Mesenchymal stem cell (in vitro differentiated cells and primary cell): ENCODE results near the gene SNPH.
A peak's percentile ranks its signal among the peaks of the same experiment; 100 is the strongest.

ENCODE experiments used
- DNase-seq: peaks from one replicate; pipeline ENCODE4 v3.0.0-alpha.2; 2013
- H2AFZ ChIP-seq: one replicate; pipeline ENCODE4 v1.6.1; 2013; ENCODE audit warnings: low read depth, mild to moderate bottlenecking, control low read depth, inconsistent platforms, low read length, moderate library complexity
- H2AK5ac ChIP-seq: 2 replicates; pipeline ENCODE4 v1.6.1; 2013; ENCODE audit warnings: low read length, moderate library complexity, mild to moderate bottlenecking, inconsistent platforms; ENCODE audit not compliant: severe bottlenecking
- H2BK120ac ChIP-seq: one replicate; pipeline ENCODE4 v1.6.1; 2013; ENCODE audit warnings: low read depth, mild to moderate bottlenecking, inconsistent platforms, low read length, moderate library complexity
- H2BK12ac ChIP-seq, 2 experiments: one replicate each; pipeline ENCODE4 v1.6.1; 2013; ENCODE audit warnings: inconsistent platforms in 2 of 2, low read length in 2 of 2, mild to moderate bottlenecking in 2 of 2, moderate library complexity in 2 of 2, control low read depth in 1 of 2
- H2BK15ac ChIP-seq: one replicate; pipeline ENCODE4 v1.6.1; 2013; ENCODE audit warnings: mild to moderate bottlenecking, low read depth, inconsistent platforms; ENCODE audit not compliant: poor library complexity, severe bottlenecking
- H2BK5ac ChIP-seq: 2 replicates; pipeline ENCODE4 v1.6.1; 2013; ENCODE audit warnings: low read depth, mild to moderate bottlenecking, low read length, control low read depth, inconsistent platforms; ENCODE audit not compliant: poor library complexity, severe bottlenecking
- H3K14ac ChIP-seq, 2 experiments: one replicate each; pipeline ENCODE4 v1.6.1; 2013; ENCODE audit warnings: inconsistent platforms in 2 of 2, low read length in 2 of 2, control low read depth in 1 of 2, mild to moderate bottlenecking in 1 of 2, moderate library complexity in 1 of 2
- H3K18ac ChIP-seq, 2 experiments: one replicate each; pipeline ENCODE4 v1.6.1; 2013; ENCODE audit warnings: inconsistent platforms in 2 of 2, low read length in 2 of 2, control low read depth in 1 of 2, low read depth in 1 of 2, mild to moderate bottlenecking in 1 of 2
- H3K23ac ChIP-seq, 2 experiments: one replicate each; pipeline ENCODE4 v1.6.1; 2013; ENCODE audit warnings: inconsistent platforms in 2 of 2, low read length in 2 of 2, mild to moderate bottlenecking in 2 of 2, moderate library complexity in 2 of 2, control low read depth in 1 of 2
- H3K27ac ChIP-seq: 2 replicates; pipeline ENCODE4 v1.5.1; 2013; ENCODE audit warnings: mild to moderate bottlenecking, moderate library complexity, low read length, control low read depth, inconsistent platforms; ENCODE audit not compliant: poor library complexity, severe bottlenecking
- H3K27me3 ChIP-seq, 2 experiments: 2 replicates each; pipeline versions ENCODE4 v1.6.1 to v1.7.0; 2013; ENCODE audit warnings: low read length in 2 of 2, mild to moderate bottlenecking in 2 of 2, moderate library complexity in 2 of 2, control low read depth in 1 of 2, inconsistent platforms in 1 of 2; ENCODE audit not compliant: control insufficient read depth in 1 of 2, insufficient read depth in 1 of 2
- H3K36me3 ChIP-seq, 2 experiments: 2 replicates each; pipeline versions ENCODE4 v1.6.1 to v1.7.0; 2013; ENCODE audit warnings: low read length in 2 of 2, control low read depth in 1 of 2, inconsistent platforms in 1 of 2, low read depth in 1 of 2, mild to moderate bottlenecking in 1 of 2; ENCODE audit not compliant: insufficient read depth in 2 of 2, control insufficient read depth in 1 of 2
- H3K4ac ChIP-seq, 2 experiments: one replicate each; pipeline ENCODE4 v1.6.1; 2013; ENCODE audit warnings: inconsistent platforms in 2 of 2, low read length in 2 of 2, mild to moderate bottlenecking in 2 of 2, moderate library complexity in 2 of 2, control low read depth in 1 of 2, low read depth in 1 of 2
- H3K4me1 ChIP-seq: 2 replicates; pipeline ENCODE4 v1.6.1; 2013; ENCODE audit warnings: low read depth, low read length, control low read depth; ENCODE audit not compliant: control insufficient read depth, insufficient read depth
- H3K4me2 ChIP-seq: 2 replicates; pipeline ENCODE4 v1.6.1; 2013; ENCODE audit warnings: low read length, mild to moderate bottlenecking, inconsistent platforms; ENCODE audit not compliant: poor library complexity, severe bottlenecking
- H3K4me3 ChIP-seq, 2 experiments: 2 replicates each; pipeline versions ENCODE4 v1.5.1 to v1.7.0; 2013; ENCODE audit warnings: low read length in 2 of 2, mild to moderate bottlenecking in 2 of 2, control low read depth in 1 of 2, low read depth in 1 of 2; ENCODE audit not compliant: insufficient read depth in 1 of 2
- H3K79me1 ChIP-seq: replicated peaks from 2 replicates; pipeline ENCODE4 v1.6.1; 2013; ENCODE audit warnings: mild to moderate bottlenecking, control low read depth, low read length, inconsistent platforms; ENCODE audit not compliant: poor library complexity, severe bottlenecking
- H3K9ac ChIP-seq: 2 replicates; pipeline ENCODE4 v1.7.0; 2013; ENCODE audit warnings: mild to moderate bottlenecking, low read length, moderate library complexity
- H3K9me3 ChIP-seq: 2 replicates; pipeline ENCODE4 v1.7.0; 2013; ENCODE audit warnings: mild to moderate bottlenecking, low read length; ENCODE audit not compliant: control insufficient read depth
- H4K8ac ChIP-seq: one replicate; pipeline ENCODE4 v1.6.1; 2013; ENCODE audit warnings: inconsistent platforms, mild to moderate bottlenecking, low read length, moderate library complexity
- H4K91ac ChIP-seq: one replicate; pipeline ENCODE4 v1.6.1; 2013; ENCODE audit warnings: mild to moderate bottlenecking, low read length, inconsistent platforms
- WGBS: methylation state at CpG from one replicate; pipeline ENCODE4 v1.1.7; 2013; ENCODE audit warnings: mixed read lengths; 5-methylcytosine and 5-hydroxymethylcytosine counted together

The SNPH gene

GRCh38 chr20:1334370-1334731 is 68.3 kb downstream of the SNPH start:
- Histone ChIP-seq H3K36me3 (peaks cover 23 to 31% of the 10 kb centered on the region in 2 experiments), H4K91ac (no peak overlapping the region), H2BK120ac (no peak overlapping the region), H3K79me1 (peaks cover 55% of the 10 kb centered on the region), H3K4ac (no peak overlapping the region), H3K14ac (no peak overlapping the region), H3K27ac (no peak overlapping the region), H3K9ac (no peak overlapping the region), H3K9me3 (no peaks in the 10 kb centered on the region), H3K27me3 (no peaks in the 10 kb centered on the region), H4K8ac (no peak overlapping the region), H2BK15ac (no peak overlapping the region), H3K4me1 (peaks cover 7% of the 10 kb centered on the region), H3K23ac (no peak overlapping the region), H2AK5ac (no peak overlapping the region), H2BK5ac (no peak overlapping the region), H2BK12ac (no peak overlapping the region), H2AFZ (no peak overlapping the region), H3K18ac (no peak overlapping the region), H3K4me3 (no peak overlapping the region), H3K4me2 (no peak overlapping the region)
- DNase-seq = no peak
- 96% methylated on average over 3 of the region's 4 CpGs for WGBS

GRCh38 chr20:1334761-1335160 is 68.7 kb downstream of the SNPH start:
- H3K27me3 ChIP-seq = no peaks in the 10 kb centered on the region
- DNase-seq = peak; percentile 45
- no peak overlapping the region for H2BK15ac ChIP-seq
- H3K79me1 ChIP-seq = peaks cover 56% of the 10 kb centered on the region
- H3K4me3 ChIP-seq = no peak overlapping the region
- no peak overlapping the region for H2AK5ac ChIP-seq
- H3K9me3 ChIP-seq = no peaks in the 10 kb centered on the region
- no peak overlapping the region for H3K27ac ChIP-seq
- no peak overlapping the region for H3K14ac ChIP-seq
- no peak overlapping the region for H4K91ac ChIP-seq
- no peak overlapping the region for H3K4ac ChIP-seq
- H3K4me1 ChIP-seq = peaks cover 7% of the 10 kb centered on the region
- H3K18ac ChIP-seq = no peak overlapping the region
- peaks cover 23 to 31% of the 10 kb centered on the region in 2 experiments for H3K36me3 ChIP-seq
- no peak overlapping the region for H2AFZ ChIP-seq
- H3K4me2 ChIP-seq = no peak overlapping the region
- H3K23ac ChIP-seq = no peak overlapping the region
- H2BK12ac ChIP-seq = peak overlapping the region; percentile 30 to 66
- no peak overlapping the region for H3K9ac ChIP-seq
- H4K8ac ChIP-seq = no peak overlapping the region
- no peak overlapping the region for H2BK5ac ChIP-seq
- no peak overlapping the region for H2BK120ac ChIP-seq
- 63% methylated on average over 3 of the region's 3 CpGs for WGBS

GRCh38 chr20:1335961-1336698 is 70.0 kb downstream of the SNPH start:
- no peak overlapping the region for H3K18ac ChIP-seq
- H2BK12ac ChIP-seq = no peak overlapping the region
- no peak overlapping the region for H3K4me3 ChIP-seq
- H3K23ac ChIP-seq = no peak overlapping the region
- H2BK120ac ChIP-seq = no peak overlapping the region
- no peak overlapping the region for H2AFZ ChIP-seq
- no peak overlapping the region for H3K14ac ChIP-seq
- H3K9ac ChIP-seq = no peak overlapping the region
- no peaks in the 10 kb centered on the region for H3K27me3 ChIP-seq
- H3K4me2 ChIP-seq = no peak overlapping the region
- H4K91ac ChIP-seq = no peak overlapping the region
- WGBS = 89% methylated on average over 6 of the region's 6 CpGs
- no peak for DNase-seq
- peaks cover 46% of the 10 kb centered on the region for H3K79me1 ChIP-seq
- no peak overlapping the region for H3K4ac ChIP-seq
- H2BK5ac ChIP-seq = no peak overlapping the region
- H2AK5ac ChIP-seq = no peak overlapping the region
- no peaks in the 10 kb centered on the region for H3K9me3 ChIP-seq
- H3K27ac ChIP-seq = no peak overlapping the region
- H4K8ac ChIP-seq = no peak overlapping the region
- H3K36me3 ChIP-seq = peaks cover 23 to 28% of the 10 kb centered on the region in 2 experiments
- H3K4me1 ChIP-seq = peaks cover 4% of the 10 kb centered on the region
- H2BK15ac ChIP-seq = no peak overlapping the region

- peaks cover 22 to 25% of the 10 kb centered on the region in 2 experiments for H3K36me3 ChIP-seq
- H3K27ac ChIP-seq = no peak overlapping the region
- H3K4me3 ChIP-seq = no peak overlapping the region
- DNase-seq = no peak
- H2AK5ac ChIP-seq = no peak overlapping the region
- no peak overlapping the region for H2BK120ac ChIP-seq
- peaks cover 43% of the 10 kb centered on the region for H3K79me1 ChIP-seq
- H2BK5ac ChIP-seq = no peak overlapping the region
- H2AFZ ChIP-seq = no peak overlapping the region
- H3K9me3 ChIP-seq = no peaks in the 10 kb centered on the region
- H2BK12ac ChIP-seq = peak overlapping the region in 1 of 2 experiments; percentile 1
- H3K23ac ChIP-seq = peak overlapping the region in 1 of 2 experiments; percentile 23
- H4K8ac ChIP-seq = no peak overlapping the region
- peaks cover 4% of the 10 kb centered on the region for H3K4me1 ChIP-seq
- H3K4ac ChIP-seq = no peak overlapping the region
- no peak overlapping the region for H2BK15ac ChIP-seq
- no peak overlapping the region for H3K14ac ChIP-seq
- 74% methylated on average over 12 of the region's 14 CpGs for WGBS
- no peaks in the 10 kb centered on the region for H3K27me3 ChIP-seq
- no peak overlapping the region for H4K91ac ChIP-seq
- no peak overlapping the region for H3K4me2 ChIP-seq
- no peak overlapping the region for H3K9ac ChIP-seq
- H3K18ac ChIP-seq = peak overlapping the region in 1 of 2 experiments; percentile 42
Observed at GRCh38 chr20:1336699-1337367, 70.7 kb downstream of the SNPH start.
